Trophoblast cell (in vitro differentiated cells and primary cell): Measurements from ENCODE around the gene DOCK10.

Source experiments
- DNase-seq, 2 donors: peaks; one replicate each; pipeline ENCODE4 v3.0.0-alpha.2; 2016
- H2AFZ ChIP-seq: 2 replicates; pipeline ENCODE4 v1.6.1; 2013; ENCODE audit warnings: low read length, moderate library complexity, mild to moderate bottlenecking; ENCODE audit not compliant: insufficient read depth, poor library complexity
- H2AK5ac ChIP-seq: 2 replicates; pipeline ENCODE4 v1.6.1; 2013; ENCODE audit warnings: mild to moderate bottlenecking, low read length
- H2BK120ac ChIP-seq: 2 replicates; pipeline ENCODE4 v1.6.1; 2013; ENCODE audit warnings: low read length, mild to moderate bottlenecking, moderate library complexity; ENCODE audit not compliant: insufficient read depth, poor library complexity
- H2BK12ac ChIP-seq: 2 replicates; pipeline ENCODE4 v1.6.1; 2013; ENCODE audit warnings: mild to moderate bottlenecking, low read length, moderate library complexity
- H2BK5ac ChIP-seq: 2 replicates; pipeline ENCODE4 v1.6.1; 2013; ENCODE audit warnings: low read length, low read depth, moderate library complexity, mild to moderate bottlenecking; ENCODE audit not compliant: poor library complexity
- H3K14ac ChIP-seq: 2 replicates; pipeline ENCODE4 v1.6.1; 2013; ENCODE audit warnings: mild to moderate bottlenecking, low read length
- H3K18ac ChIP-seq: 2 replicates; pipeline ENCODE4 v1.6.1; 2013; ENCODE audit warnings: mild to moderate bottlenecking, low read length
- H3K23ac ChIP-seq: 2 replicates; pipeline ENCODE4 v1.6.1; 2013; ENCODE audit warnings: low read length
- H3K27ac ChIP-seq: 2 replicates; pipeline ENCODE4 v1.5.1; 2013; ENCODE audit warnings: low read depth, mild to moderate bottlenecking, inconsistent platforms, low read length, moderate library complexity
- H3K27me3 ChIP-seq: 2 replicates; pipeline ENCODE4 v1.6.1; 2013; ENCODE audit warnings: inconsistent platforms, mild to moderate bottlenecking, low read length, moderate library complexity; ENCODE audit not compliant: insufficient read depth
- H3K36me3 ChIP-seq, 2 experiments: 1 replicate in 1 of 2; 2 replicates in 1 of 2; pipeline ENCODE4 v1.6.1; 2013; ENCODE audit warnings: low read length in 2 of 2, mild to moderate bottlenecking in 2 of 2, moderate library complexity in 1 of 2; ENCODE audit not compliant: insufficient read depth in 2 of 2, control insufficient read depth in 1 of 2
- H3K4ac ChIP-seq: 2 replicates; pipeline ENCODE4 v1.6.1; 2013; ENCODE audit warnings: low read depth, mild to moderate bottlenecking, low read length, moderate library complexity
- H3K4me1 ChIP-seq, 2 experiments: 1 replicate in 1 of 2; 2 replicates in 1 of 2; pipeline ENCODE4 v1.6.1; 2013; ENCODE audit warnings: low read length in 2 of 2, mild to moderate bottlenecking in 2 of 2, moderate library complexity in 1 of 2; ENCODE audit not compliant: insufficient read depth in 2 of 2, control insufficient read depth in 1 of 2
- H3K4me2 ChIP-seq: 2 replicates; pipeline ENCODE4 v1.6.1; 2013; ENCODE audit warnings: inconsistent platforms, mild to moderate bottlenecking, low read length, moderate library complexity
- H3K4me3 ChIP-seq: 2 replicates; pipeline ENCODE4 v1.5.1; 2013; ENCODE audit warnings: mild to moderate bottlenecking, low read depth, low read length, inconsistent platforms
- H3K79me1 ChIP-seq: one replicate; pipeline ENCODE4 v1.6.1; 2013; ENCODE audit warnings: low read length
- H3K79me2 ChIP-seq: 2 replicates; pipeline ENCODE4 v1.6.1; 2013; ENCODE audit warnings: low read length, mild to moderate bottlenecking; ENCODE audit not compliant: control insufficient read depth, insufficient read depth, poor library complexity
- H3K9ac ChIP-seq: 2 replicates; pipeline ENCODE4 v1.6.1; 2013; ENCODE audit warnings: mild to moderate bottlenecking, low read length
- H3K9me3 ChIP-seq: 2 replicates; pipeline ENCODE4 v1.6.1; 2013; ENCODE audit warnings: low read depth, mild to moderate bottlenecking, control low read depth, inconsistent platforms, low read length; ENCODE audit not compliant: insufficient read depth
- H4K12ac ChIP-seq: 2 replicates; pipeline ENCODE4 v1.6.1; 2013; ENCODE audit warnings: low read depth, mild to moderate bottlenecking, low read length, moderate library complexity
- H4K8ac ChIP-seq: 2 replicates; pipeline ENCODE4 v1.6.1; 2013; ENCODE audit warnings: low read depth, mild to moderate bottlenecking, low read length, moderate library complexity
- H4K91ac ChIP-seq: one replicate; pipeline ENCODE4 v1.6.1; 2013; ENCODE audit warnings: low read depth, mild to moderate bottlenecking, low read length, moderate library complexity
- WGBS: extraction: QIAGEN DNeasy Blood & Tissue Kit; methylation state at CpG from one replicate; pipeline ENCODE4 v1.1.7; 2013; ENCODE audit warnings: missing lambda C conversion rate; ENCODE audit not compliant: insufficient read length, insufficient coverage; ENCODE audit errors: extremely low coverage; 5-methylcytosine and 5-hydroxymethylcytosine counted together

Gene DOCK10

DNA sequence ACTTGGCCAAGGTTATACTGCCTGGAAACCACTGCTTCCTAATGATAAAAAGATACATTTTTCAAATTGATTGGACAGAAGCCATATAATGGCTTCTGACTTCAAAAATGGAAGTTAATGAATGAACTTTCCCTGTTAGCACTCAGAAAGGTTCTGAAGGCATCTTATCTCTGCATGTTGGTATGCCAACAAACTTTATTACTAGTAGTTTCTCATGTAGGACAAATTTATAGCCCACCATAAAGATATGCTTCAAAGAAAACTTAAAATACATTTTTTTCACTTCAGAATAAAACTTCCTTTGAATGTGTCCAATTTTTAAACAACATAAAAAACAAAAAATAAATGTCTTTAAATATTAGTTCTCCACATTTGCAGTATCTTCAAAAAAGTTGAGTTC lies 10.0 kb downstream of the DOCK10 start:
- Histone ChIP-seq H3K9me3 (peaks cover under 1% of the 10 kb centered on the region), H4K12ac (no peak overlapping the region), H3K36me3 (no peaks in the 10 kb centered on the region), H3K79me2 (no peaks in the 10 kb centered on the region), H4K8ac (no peak overlapping the region), H4K91ac (no peak overlapping the region), H2BK12ac (no peak overlapping the region), H3K9ac (no peak overlapping the region), H3K14ac (no peak overlapping the region), H3K4me2 (no peak overlapping the region), H2AK5ac (no peak overlapping the region), H3K79me1 (no peaks in the 10 kb centered on the region), H2AFZ (no peak overlapping the region), H3K4ac (no peak overlapping the region), H2BK120ac (no peak overlapping the region), H3K18ac (no peak overlapping the region), H3K27ac (no peak overlapping the region), H2BK5ac (no peak overlapping the region), H3K27me3 (no peaks in the 10 kb centered on the region), H3K4me3 (no peak overlapping the region), H3K23ac (no peak overlapping the region), H3K4me1 (peaks cover 0 to 2% of the 10 kb centered on the region in 2 experiments)
- DNase-seq, result no peak

- Histone ChIP-seq H3K4me1 (peaks cover 0 to 2% of the 10 kb centered on the region in 2 experiments), H3K27ac (no peak overlapping the region), H2BK5ac (no peak overlapping the region), H2AFZ (no peak overlapping the region), H3K18ac (no peak overlapping the region), H3K4me3 (no peak overlapping the region), H3K23ac (no peak overlapping the region), H3K79me2 (no peaks in the 10 kb centered on the region), H3K36me3 (no peaks in the 10 kb centered on the region), H3K14ac (no peak overlapping the region), H4K91ac (no peak overlapping the region), H3K27me3 (no peaks in the 10 kb centered on the region), H2BK120ac (no peak overlapping the region), H3K79me1 (no peaks in the 10 kb centered on the region), H2BK12ac (no peak overlapping the region), H3K4me2 (no peak overlapping the region), H3K9me3 (peaks cover 3% of the 10 kb centered on the region), H4K12ac (no peak overlapping the region), H3K9ac (no peak overlapping the region), H3K4ac (no peak overlapping the region), H4K8ac (no peak overlapping the region), H2AK5ac (no peak overlapping the region)
- DNase-seq, result no peak
- WGBS, result no CpG with 5 or more reads among the region's 4 CpGs
These were observed 10.7 kb downstream of the DOCK10 start for GRCh38 chr2:225031599-225031998.

GRCh38 chr2:225030893-225031292 lies 11.4 kb downstream of the DOCK10 start:
- Histone ChIP-seq H3K4me2 (no peak overlapping the region), H3K79me2 (no peaks in the 10 kb centered on the region), H3K27me3 (no peaks in the 10 kb centered on the region), H2BK120ac (no peak overlapping the region), H3K4me1 (peaks cover 0 to 2% of the 10 kb centered on the region in 2 experiments), H2AFZ (no peak overlapping the region), H3K14ac (no peak overlapping the region), H2BK12ac (no peak overlapping the region), H4K12ac (no peak overlapping the region), H3K27ac (no peak overlapping the region), H3K36me3 (no peaks in the 10 kb centered on the region), H4K91ac (no peak overlapping the region), H3K4me3 (no peak overlapping the region), H2AK5ac (no peak overlapping the region), H3K9ac (no peak overlapping the region), H2BK5ac (no peak overlapping the region), H3K23ac (no peak overlapping the region), H4K8ac (no peak overlapping the region), H3K79me1 (no peaks in the 10 kb centered on the region), H3K18ac (no peak overlapping the region), H3K4ac (no peak overlapping the region), H3K9me3 (peaks cover 3% of the 10 kb centered on the region)
- WGBS, result no CpG with 5 or more reads among the region's 1 CpG
- no peak for DNase-seq

DNA sequence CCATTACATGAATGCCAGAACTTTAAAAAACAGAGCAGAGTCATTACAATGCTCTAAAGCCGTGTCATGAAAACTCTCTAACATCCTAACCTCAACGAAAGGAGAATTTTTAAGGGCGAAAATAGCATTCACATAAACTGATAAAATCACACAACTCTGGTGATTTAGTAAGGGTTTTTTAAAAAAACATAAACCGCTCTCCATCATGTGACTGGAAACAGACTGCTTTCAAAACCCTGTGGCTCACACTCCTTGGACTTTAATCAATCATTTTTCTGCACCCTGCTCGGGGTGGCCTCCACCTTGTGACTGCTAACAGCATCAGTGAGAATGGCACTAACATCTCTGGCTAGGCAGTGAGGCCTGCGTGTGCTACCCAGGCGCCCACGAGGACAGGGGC lies 12.1 kb downstream of the DOCK10 start:
- Histone ChIP-seq H2BK12ac (no peak overlapping the region), H3K4me1 (peaks cover 0 to 2% of the 10 kb centered on the region in 2 experiments), H3K23ac (no peak overlapping the region), H3K36me3 (no peaks in the 10 kb centered on the region), H3K9me3 (peaks cover 3% of the 10 kb centered on the region), H3K4ac (no peak overlapping the region), H3K79me2 (no peaks in the 10 kb centered on the region), H3K79me1 (no peaks in the 10 kb centered on the region), H3K14ac (no peak overlapping the region), H4K8ac (no peak overlapping the region), H3K27ac (no peak overlapping the region), H3K4me2 (no peak overlapping the region), H3K18ac (no peak overlapping the region), H3K27me3 (no peaks in the 10 kb centered on the region), H2AFZ (no peak overlapping the region), H4K12ac (no peak overlapping the region), H2AK5ac (no peak overlapping the region), H3K9ac (no peak overlapping the region), H3K4me3 (no peak overlapping the region), H2BK5ac (no peak overlapping the region), H4K91ac (no peak overlapping the region), H2BK120ac (no peak overlapping the region)
- no CpG with 5 or more reads among the region's 8 CpGs for WGBS
- no peak for DNase-seq
